Measurements from ENCODE around the gene PELI3. TPM values are rescaled to one million over a fixed set of nuclear protein-coding genes. Genes with fewer than 3 reads are reported as not detected.
A peak's percentile ranks its signal among the peaks of the same experiment; 100 is the strongest.
"Not testable (repeated sequence)": the region's sequence is repeated elsewhere in the genome, so short reads cannot be mapped to it uniquely, and the experiment has no call there.

PELI3 gene, protein sequence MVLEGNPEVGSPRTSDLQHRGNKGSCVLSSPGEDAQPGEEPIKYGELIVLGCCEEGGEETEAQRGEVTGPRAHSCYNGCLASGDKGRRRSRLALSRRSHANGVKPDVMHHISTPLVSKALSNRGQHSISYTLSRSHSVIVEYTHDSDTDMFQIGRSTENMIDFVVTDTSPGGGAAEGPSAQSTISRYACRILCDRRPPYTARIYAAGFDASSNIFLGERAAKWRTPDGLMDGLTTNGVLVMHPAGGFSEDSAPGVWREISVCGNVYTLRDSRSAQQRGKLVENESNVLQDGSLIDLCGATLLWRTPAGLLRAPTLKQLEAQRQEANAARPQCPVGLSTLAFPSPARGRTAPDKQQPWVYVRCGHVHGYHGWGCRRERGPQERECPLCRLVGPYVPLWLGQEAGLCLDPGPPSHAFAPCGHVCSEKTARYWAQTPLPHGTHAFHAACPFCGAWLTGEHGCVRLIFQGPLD
- polyA plus RNA-seq (ENCODE audit: insufficient read length in 4 of 4), result 1 to 10 TPM; 4.8 to 6.9 (median 6.1) TPM

GRCh38 chr11:66466225-66467033, at the start of gene PELI3:
Gene PELI3, plus strand, starts transcription at chr11:66466905. Its CDS starts 1,224 bp downstream, at chr11:66468129.
- DNase-seq (ENCODE audit: low read depth in 4 of 4, low spot score in 3 of 4), result peak; percentile 85 to 90 (median 87)

DNA sequence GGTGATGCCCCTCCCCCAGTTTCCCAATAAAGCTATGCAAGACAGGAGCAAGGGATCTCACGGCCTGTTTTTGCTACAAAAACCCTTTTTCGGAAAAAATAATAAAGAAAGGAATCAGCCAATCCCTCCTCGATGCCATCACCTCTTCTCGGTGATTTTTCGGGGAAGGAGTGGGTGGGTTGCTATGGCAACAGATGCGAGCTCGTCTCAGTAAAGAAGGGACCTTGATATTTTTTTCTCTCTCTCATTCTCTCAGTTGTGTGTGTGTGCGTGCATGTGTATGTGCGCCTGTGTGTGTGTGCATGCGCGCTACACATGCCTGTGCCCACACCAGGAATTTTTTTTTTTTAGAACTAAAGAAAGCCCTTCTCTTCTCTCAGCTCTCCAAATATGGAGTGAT, 49.7 kb upstream of the PELI3 start:
- no peak for DNase-seq (ENCODE audit: low read depth in 4 of 4, low spot score in 3 of 4)

DNA sequence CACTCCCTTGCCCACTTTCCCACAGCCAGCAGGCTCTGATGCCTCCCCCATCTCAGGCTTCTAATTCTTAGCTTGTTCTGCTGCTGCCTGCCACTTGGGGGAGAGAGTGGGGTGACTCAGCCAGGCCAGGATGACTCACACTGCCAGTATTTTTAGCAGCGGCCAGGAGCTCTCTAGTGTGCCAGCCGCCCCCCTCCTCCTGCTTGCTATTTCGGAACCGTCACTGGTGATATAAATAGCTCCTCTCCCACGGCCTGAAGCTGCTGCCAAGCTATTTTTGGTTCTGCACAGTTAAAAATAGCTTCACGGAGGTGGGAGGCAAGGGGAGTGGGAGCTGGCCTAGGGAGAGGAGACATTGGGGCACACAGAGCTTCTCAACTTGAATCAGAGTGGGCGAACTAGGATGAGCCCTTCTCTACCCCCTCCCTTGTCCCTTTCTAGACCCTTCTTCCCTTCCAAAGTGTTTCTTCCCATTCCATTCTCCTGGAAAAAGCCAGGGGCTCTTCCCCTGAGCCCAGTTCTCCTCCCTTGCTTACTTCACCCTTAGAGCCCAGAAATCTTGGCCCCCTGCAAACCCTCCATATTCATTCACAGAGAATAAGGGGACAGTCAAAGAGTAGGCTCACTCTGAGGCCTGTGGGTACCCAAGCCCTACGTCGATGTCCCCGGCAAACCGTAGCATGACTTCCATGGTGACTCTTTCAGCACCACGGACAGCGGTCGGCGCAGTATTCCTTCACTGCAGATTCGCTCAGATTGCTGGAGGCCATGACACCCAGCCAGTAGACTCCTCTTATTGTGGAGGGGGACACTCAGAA, 48.3 kb upstream of the PELI3 start:
- DNase-seq (ENCODE audit: low read depth in 4 of 4, low spot score in 3 of 4), result peak; percentile 42 to 58 (median 54)

GRCh38 chr11:66418986-66419308, 47.8 kb upstream of the PELI3 start:
- no peak for DNase-seq (ENCODE audit: low read depth in 4 of 4, low spot score in 3 of 4)

- DNase-seq (ENCODE audit: low read depth in 4 of 4, low spot score in 3 of 4), result no peak
Measured at GRCh38 chr11:66419825-66420224, 46.9 kb upstream of the PELI3 start.

- no peak for DNase-seq (ENCODE audit: low read depth in 4 of 4, low spot score in 3 of 4)
Measured at GRCh38 chr11:66420671-66421476, 45.8 kb upstream of the PELI3 start, which contains the start of gene NPAS4. Gene NPAS4, plus strand, starts transcription at chr11:66421035. Its CDS starts 145 bp downstream, at chr11:66421180.

- peak; percentile 84 to 87 (median 86) for DNase-seq (ENCODE audit: low read depth in 4 of 4, low spot score in 3 of 4)
Measured at GRCh38 chr11:66421492-66422205, 45.1 kb upstream of the PELI3 start.

- DNase-seq (ENCODE audit: low read depth in 4 of 4, low spot score in 3 of 4), result no peak
Measured at GRCh38 chr11:66426314-66426713, 40.4 kb upstream of the PELI3 start.

DNA sequence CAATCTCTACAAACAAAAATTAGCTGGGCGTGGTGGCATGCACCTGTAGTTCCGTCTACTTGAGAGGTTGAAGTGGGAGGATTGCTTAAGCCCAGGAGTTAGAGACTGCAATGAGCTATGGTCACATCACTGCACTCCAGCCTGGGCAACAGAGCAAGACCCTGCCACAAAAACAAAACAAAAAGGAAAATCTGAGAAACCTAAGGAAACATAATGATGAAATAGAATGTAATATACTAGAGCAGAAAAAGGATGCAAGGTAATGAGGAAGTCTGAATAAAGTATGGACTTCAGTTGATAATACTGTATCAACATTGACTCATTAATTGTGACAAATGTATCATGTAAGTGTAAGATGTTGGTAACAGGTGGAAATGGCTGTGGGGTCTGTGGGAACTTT, 37.8 kb upstream of the PELI3 start:
- no peak for DNase-seq (ENCODE audit: low read depth in 4 of 4, low spot score in 3 of 4)

GRCh38 chr11:66429983-66430602, 36.6 kb upstream of the PELI3 start:
- DNase-seq (ENCODE audit: low read depth in 4 of 4, low spot score in 3 of 4), result peak in 1 of 4 donors; percentile 29

DNA sequence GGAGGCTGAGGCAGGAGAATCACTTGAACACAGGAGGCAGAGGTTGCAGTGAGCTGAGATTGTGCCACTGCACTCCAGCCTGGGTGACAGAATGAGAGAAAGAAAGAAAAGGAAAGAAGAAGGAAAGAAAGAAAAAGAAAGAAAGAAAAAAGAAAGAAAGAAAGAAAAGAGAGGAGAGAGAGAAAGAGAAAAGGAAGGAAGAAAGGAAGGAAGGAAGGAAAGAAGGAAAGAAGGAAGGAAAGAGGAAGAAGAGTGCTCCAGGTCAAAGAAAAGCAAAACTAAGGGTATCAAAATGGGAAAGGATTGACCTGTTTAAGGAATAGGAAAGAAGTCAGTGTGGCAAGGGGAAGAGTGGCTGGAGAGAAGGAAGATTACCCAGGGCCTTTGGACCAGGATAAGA, 35.4 kb upstream of the PELI3 start:
- DNase-seq (ENCODE audit: low read depth in 4 of 4, low spot score in 3 of 4), result not testable (repeated sequence)

DNA sequence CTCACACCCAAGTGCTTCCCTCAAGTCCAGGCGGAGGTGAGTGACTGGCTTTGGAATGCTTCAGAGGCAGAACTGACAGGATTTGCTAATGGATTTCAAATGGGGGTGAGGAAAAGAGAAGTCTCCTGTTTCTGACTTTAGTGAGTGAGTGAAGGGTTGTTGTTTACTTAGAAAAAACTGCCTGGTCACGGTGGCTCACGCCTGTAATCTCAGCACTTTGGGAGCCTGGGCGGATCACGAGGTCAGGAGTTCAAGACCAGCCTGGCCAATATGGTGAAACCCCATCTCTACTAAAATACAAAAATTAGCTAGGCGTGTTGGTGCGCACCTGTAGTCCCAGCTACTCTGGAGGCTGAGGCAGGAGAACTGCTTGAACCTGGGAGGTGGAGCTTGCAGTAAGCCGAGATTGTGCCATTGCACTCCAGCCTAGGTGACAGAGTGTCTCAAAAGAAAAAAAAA, 34.8 kb upstream of the PELI3 start:
- not testable (repeated sequence) for DNase-seq (ENCODE audit: low read depth in 4 of 4, low spot score in 3 of 4)

- no peak for DNase-seq (ENCODE audit: low read depth in 4 of 4, low spot score in 3 of 4)
Measured at GRCh38 chr11:66432597-66432996, 34.1 kb upstream of the PELI3 start.

- no peak for DNase-seq (ENCODE audit: low read depth in 4 of 4, low spot score in 3 of 4)
Measured at GRCh38 chr11:66437979-66438503, 28.7 kb upstream of the PELI3 start.

DNA sequence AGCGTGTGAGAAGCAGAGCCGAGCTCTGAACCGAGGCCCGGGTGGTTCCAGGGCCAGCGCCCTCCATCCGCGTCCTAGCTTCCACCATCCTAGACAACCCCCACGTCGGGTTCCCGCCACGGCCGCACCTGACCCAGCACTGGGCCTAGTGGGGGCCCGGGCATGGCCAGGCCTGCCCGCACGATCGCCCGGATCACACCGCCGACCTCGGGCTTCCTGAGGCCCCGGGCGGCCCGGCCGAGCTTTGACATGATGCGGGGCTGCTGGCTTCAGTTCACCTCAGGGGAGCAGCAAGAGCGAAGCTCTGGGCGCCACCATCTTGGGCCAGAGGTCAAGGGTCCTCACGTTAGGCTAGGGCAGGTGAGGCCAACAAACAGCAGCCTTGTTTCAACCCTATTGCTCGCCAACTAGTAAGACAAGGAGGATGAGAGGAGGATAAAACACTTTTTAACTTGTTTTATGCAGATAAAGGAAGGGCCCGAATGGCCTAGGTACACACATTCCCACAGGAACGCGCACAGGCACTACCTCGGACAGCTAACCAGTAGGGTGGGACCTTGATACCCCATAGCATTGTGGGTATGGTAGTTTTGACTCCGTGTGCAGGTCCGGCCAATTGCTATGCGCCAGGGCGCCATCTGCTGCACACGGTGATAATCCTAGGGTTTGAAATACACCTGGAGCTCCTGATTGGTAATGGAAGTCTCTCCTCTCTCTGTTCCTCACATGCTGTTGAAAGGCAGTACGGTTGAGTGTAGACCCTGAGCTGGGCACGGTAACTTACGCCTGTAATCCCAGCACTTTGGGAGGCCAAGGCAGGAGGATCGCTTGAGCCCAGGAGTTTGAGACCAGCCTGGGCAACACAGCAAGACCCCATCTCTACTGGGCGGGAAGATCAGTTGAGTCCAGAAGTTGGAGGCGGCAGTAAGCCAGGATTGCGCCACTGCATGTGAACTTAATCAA, 27.9 kb upstream of the PELI3 start, which contains the start of gene MRPL11:
MRPL11 (minus strand) TSS at position 345 of the 963 bp plus-strand sequence; CDS start at position 251, 94 bp downstream.
- DNase-seq (ENCODE audit: low read depth in 4 of 4, low spot score in 3 of 4), result peak; percentile 86 to 90 (median 90)

DNA sequence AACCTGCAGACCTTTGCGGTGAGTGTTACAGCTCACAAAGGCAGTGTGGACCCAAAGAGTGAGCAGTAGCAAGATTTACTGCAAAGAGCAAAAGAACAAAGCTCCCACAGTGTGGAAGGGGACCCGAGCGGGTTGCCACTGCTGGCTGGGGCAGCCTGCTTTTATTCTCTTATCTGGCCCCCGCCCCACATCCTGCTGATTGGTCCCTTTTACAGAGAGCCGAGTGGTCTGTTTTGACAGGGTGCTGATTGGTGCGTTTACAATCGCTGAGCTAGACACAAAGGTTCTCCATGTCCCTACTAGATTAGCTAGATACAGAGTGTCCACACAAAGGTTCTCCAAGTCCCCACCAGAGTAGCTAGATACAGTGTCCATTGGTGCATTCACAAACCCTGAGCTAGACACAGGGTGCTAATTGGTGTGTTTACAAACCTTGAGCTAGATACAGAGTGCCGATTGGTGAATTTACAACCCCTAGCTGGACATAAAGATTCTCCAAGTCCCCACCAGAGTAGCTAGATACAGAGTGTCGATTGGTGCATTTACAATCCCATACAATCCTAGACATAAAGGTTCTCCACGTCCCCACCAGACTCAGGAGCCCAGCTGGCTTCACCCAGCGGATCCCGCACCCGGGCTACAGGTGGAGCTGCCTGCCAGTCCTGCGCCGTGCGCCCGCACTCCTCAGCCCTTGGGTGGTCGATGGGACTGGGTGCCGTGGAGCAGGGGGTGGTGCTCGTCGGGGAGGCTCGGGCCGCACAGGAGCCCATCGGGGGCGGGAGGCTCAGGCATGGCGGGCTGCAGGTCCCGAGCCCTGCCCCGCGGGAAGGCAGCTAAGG, 26.4 kb upstream of the PELI3 start:
- not testable (repeated sequence) for DNase-seq (ENCODE audit: low read depth in 4 of 4, low spot score in 3 of 4)

Measured in left renal pelvis (tissue), 4 donors.